Measurements from ENCODE around the gene SPATA1. TPM values are rescaled to one million over a fixed set of nuclear protein-coding genes. Genes with fewer than 3 reads are reported as not detected.

The SPATA1 gene
- total and polyA plus RNA-seq, 2 of the 13 experiments (the other 11 are each of a cell fraction or from before 2014, with no cell fraction given) = 0.70 to 1.4 TPM

DNA sequence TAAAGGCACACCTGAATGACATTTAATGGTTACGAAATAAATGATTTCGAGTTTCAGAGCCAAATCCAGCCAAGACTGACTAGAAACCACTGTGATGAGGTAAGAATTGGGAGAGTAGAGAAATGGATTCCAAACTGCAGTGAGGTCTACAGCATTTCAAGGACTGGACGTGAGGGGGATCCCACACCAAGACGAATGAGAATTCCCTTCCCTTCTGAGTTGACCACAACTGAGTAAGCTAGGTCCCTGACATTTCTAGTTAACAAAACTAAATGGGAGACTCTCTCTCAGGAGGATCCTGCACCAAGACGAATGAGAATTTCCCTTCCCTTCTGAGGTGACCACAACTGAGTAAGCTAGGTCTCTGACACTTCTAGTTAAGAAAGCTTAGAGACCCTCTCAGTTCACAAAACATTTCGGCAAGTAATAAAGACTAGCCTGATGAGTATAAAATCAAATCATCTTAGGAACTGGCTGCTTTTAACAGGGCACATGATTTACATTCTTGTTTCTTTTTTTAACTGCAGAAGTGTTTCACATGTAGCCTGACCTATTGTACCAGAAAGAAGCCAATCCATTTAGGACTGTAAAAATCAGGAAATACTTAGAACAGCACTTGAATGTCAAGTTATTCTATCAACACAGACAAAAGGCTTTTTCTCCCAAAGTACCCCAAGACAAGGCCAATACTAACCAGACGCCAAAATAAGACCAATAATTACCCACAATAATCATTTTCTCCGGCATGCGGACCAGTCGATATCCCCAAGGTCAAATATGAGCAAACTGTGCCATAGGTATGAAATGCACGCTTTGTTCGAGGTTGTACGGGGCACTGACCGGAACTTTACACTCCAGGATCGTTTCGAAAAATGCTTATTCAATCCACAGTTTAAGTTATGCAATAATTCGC lies 1.4 kb upstream of the SPATA1 start (continued):
- TF ChIP-seq, protein P1, sequence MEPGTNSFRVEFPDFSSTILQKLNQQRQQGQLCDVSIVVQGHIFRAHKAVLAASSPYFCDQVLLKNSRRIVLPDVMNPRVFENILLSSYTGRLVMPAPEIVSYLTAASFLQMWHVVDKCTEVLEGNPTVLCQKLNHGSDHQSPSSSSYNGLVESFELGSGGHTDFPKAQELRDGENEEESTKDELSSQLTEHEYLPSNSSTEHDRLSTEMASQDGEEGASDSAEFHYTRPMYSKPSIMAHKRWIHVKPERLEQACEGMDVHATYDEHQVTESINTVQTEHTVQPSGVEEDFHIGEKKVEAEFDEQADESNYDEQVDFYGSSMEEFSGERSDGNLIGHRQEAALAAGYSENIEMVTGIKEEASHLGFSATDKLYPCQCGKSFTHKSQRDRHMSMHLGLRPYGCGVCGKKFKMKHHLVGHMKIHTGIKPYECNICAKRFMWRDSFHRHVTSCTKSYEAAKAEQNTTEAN (CRISPR knock-in tag; conservative IDR thresholded peaks at IDR 0.05) = no peak
- TF ChIP-seq NR3C1 (CRISPR knock-in tag; IDR thresholded peaks at IDR 0.05) (no peak), ZFX (CRISPR knock-in tag; IDR thresholded peaks at IDR 0.05; ENCODE audit: low read depth) (no peak), HMGA1 (CRISPR knock-in tag; conservative IDR thresholded peaks at IDR 0.05) (no peak), JUND (CRISPR knock-in tag; IDR thresholded peaks at IDR 0.05) (no peak), ZBTB20 (CRISPR knock-in tag; IDR thresholded peaks at IDR 0.05; ENCODE audit: borderline replicate concordance, low read depth) (no peak; the same call in 1 of the 2 replicates), ZNF3 (CRISPR knock-in tag; IDR thresholded peaks at IDR 0.05) (no peak), CBX5 (CRISPR knock-in tag; IDR thresholded peaks at IDR 0.05; ENCODE audit: borderline replicate concordance) (no peak), ZNF614 (CRISPR knock-in tag; IDR thresholded peaks at IDR 0.05; ENCODE audit: borderline replicate concordance) (peak; percentile 58; the same call in 1 of the 2 replicates), ZNF547 (CRISPR knock-in tag; IDR thresholded peaks at IDR 0.05) (no peak), POLR2AphosphoS2 (IDR thresholded peaks at IDR 0.05; ENCODE audit: low read depth, low read length) (peak; percentile 93), FOXJ3 (CRISPR knock-in tag; IDR thresholded peaks at IDR 0.05; ENCODE audit: borderline replicate concordance) (no peak), ZKSCAN8 (CRISPR knock-in tag; IDR thresholded peaks at IDR 0.05; ENCODE audit: borderline replicate concordance) (peak; percentile 40; the same call in 1 of the 2 replicates), ZNF75D (CRISPR knock-in tag; IDR thresholded peaks at IDR 0.05; ENCODE audit: borderline replicate concordance) (no peak), KDM6A (CRISPR knock-in tag; IDR thresholded peaks at IDR 0.05; ENCODE audit: low read depth) (no peak), DMAP1 (CRISPR knock-in tag; IDR thresholded peaks at IDR 0.05) (no peak)
- TF ChIP-seq, protein P2, sequence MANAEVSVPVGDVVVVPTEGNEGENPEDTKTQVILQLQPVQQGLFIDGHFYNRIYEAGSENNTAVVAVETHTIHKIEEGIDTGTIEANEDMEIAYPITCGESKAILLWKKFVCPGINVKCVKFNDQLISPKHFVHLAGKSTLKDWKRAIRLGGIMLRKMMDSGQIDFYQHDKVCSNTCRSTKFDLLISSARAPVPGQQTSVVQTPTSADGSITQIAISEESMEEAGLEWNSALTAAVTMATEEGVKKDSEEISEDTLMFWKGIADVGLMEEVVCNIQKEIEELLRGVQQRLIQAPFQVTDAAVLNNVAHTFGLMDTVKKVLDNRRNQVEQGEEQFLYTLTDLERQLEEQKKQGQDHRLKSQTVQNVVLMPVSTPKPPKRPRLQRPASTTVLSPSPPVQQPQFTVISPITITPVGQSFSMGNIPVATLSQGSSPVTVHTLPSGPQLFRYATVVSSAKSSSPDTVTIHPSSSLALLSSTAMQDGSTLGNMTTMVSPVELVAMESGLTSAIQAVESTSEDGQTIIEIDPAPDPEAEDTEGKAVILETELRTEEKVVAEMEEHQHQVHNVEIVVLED (CRISPR knock-in tag; IDR thresholded peaks at IDR 0.05; ENCODE audit: borderline replicate concordance) = no peak
- TF ChIP-seq, protein P3, sequence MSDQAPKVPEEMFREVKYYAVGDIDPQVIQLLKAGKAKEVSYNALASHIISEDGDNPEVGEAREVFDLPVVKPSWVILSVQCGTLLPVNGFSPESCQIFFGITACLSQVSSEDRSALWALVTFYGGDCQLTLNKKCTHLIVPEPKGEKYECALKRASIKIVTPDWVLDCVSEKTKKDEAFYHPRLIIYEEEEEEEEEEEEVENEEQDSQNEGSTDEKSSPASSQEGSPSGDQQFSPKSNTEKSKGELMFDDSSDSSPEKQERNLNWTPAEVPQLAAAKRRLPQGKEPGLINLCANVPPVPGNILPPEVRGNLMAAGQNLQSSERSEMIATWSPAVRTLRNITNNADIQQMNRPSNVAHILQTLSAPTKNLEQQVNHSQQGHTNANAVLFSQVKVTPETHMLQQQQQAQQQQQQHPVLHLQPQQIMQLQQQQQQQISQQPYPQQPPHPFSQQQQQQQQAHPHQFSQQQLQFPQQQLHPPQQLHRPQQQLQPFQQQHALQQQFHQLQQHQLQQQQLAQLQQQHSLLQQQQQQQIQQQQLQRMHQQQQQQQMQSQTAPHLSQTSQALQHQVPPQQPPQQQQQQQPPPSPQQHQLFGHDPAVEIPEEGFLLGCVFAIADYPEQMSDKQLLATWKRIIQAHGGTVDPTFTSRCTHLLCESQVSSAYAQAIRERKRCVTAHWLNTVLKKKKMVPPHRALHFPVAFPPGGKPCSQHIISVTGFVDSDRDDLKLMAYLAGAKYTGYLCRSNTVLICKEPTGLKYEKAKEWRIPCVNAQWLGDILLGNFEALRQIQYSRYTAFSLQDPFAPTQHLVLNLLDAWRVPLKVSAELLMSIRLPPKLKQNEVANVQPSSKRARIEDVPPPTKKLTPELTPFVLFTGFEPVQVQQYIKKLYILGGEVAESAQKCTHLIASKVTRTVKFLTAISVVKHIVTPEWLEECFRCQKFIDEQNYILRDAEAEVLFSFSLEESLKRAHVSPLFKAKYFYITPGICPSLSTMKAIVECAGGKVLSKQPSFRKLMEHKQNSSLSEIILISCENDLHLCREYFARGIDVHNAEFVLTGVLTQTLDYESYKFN (CRISPR knock-in tag; conservative IDR thresholded peaks at IDR 0.05) = peak; percentile 80
- TF ChIP-seq, protein P4, sequence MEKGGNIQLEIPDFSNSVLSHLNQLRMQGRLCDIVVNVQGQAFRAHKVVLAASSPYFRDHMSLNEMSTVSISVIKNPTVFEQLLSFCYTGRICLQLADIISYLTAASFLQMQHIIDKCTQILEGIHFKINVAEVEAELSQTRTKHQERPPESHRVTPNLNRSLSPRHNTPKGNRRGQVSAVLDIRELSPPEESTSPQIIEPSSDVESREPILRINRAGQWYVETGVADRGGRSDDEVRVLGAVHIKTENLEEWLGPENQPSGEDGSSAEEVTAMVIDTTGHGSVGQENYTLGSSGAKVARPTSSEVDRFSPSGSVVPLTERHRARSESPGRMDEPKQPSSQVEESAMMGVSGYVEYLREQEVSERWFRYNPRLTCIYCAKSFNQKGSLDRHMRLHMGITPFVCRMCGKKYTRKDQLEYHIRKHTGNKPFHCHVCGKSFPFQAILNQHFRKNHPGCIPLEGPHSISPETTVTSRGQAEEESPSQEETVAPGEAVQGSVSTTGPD (CRISPR knock-in tag; IDR thresholded peaks at IDR 0.05) = no peak
- TF ChIP-seq, protein P5, sequence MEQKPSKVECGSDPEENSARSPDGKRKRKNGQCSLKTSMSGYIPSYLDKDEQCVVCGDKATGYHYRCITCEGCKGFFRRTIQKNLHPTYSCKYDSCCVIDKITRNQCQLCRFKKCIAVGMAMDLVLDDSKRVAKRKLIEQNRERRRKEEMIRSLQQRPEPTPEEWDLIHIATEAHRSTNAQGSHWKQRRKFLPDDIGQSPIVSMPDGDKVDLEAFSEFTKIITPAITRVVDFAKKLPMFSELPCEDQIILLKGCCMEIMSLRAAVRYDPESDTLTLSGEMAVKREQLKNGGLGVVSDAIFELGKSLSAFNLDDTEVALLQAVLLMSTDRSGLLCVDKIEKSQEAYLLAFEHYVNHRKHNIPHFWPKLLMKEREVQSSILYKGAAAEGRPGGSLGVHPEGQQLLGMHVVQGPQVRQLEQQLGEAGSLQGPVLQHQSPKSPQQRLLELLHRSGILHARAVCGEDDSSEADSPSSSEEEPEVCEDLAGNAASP (CRISPR knock-in tag; IDR thresholded peaks at IDR 0.05; ENCODE audit: borderline replicate concordance) = 0 out of 2 replicates have a peak, but pooled peaks have one; percentile 18
